Ammon's horn (tissue), 1 donor: ENCODE data around the gene RPP40.
"Not testable (repeated sequence)": the region's sequence is repeated elsewhere in the genome, so short reads cannot be mapped to it uniquely, and the experiment has no call there.

ENCODE experiments used
- DNase-seq: peaks from one replicate; pipeline ENCODE4 v3.0.0-alpha.2; 2016; ENCODE audit warnings: low spot score

The RPP40 gene

GRCh38 chr6:5014072-5014561 is 10.3 kb upstream of the RPP40 start:
- DNase-seq = no peak

- DNase-seq = no peak
These were observed 8.7 kb upstream of the RPP40 start for GRCh38 chr6:5012519-5012918.

GRCh38 chr6:5011346-5011745 is 7.5 kb upstream of the RPP40 start:
- DNase-seq = no peak

GRCh38 chr6:5007531-5007930 is 3.7 kb upstream of the RPP40 start:
- no peak for DNase-seq

- DNase-seq = no peak
These were observed 2.4 kb upstream of the RPP40 start for GRCh38 chr6:5006222-5006621.

- not testable (repeated sequence) for DNase-seq
These were observed 1.2 kb upstream of the RPP40 start for GRCh38 chr6:5005038-5005433.

- no peak for DNase-seq
These were observed 668 bp upstream of the RPP40 start for GRCh38 chr6:5004373-5005037.

GRCh38 chr6:4999586-4999985 is 4.3 kb downstream of the RPP40 start:
- DNase-seq = no peak

GRCh38 chr6:4997862-4998261 is 6.0 kb downstream of the RPP40 start:
- no peak for DNase-seq

- no peak for DNase-seq
These were observed 9.1 kb downstream of the RPP40 start for GRCh38 chr6:4994741-4995140.

GRCh38 chr6:4987432-4987831 is 16.4 kb downstream of the RPP40 start:
- DNase-seq = no peak

GRCh38 chr6:4986999-4987398 is 16.8 kb downstream of the RPP40 start:
- no peak for DNase-seq

GRCh38 chr6:4983322-4983721 is 20.5 kb downstream of the RPP40 start:
- DNase-seq = no peak

GRCh38 chr6:4981761-4982160 is 22.1 kb downstream of the RPP40 start:
- DNase-seq = no peak

- no peak for DNase-seq
These were observed 24.4 kb downstream of the RPP40 start for GRCh38 chr6:4979426-4979825.

- no peak for DNase-seq
These were observed 26.4 kb downstream of the RPP40 start for GRCh38 chr6:4977468-4977867.

- DNase-seq = no peak
These were observed 28.3 kb downstream of the RPP40 start for GRCh38 chr6:4975506-4975905.

GRCh38 chr6:4974962-4975361 is 28.9 kb downstream of the RPP40 start:
- DNase-seq = no peak

GRCh38 chr6:4973982-4974745 is 29.7 kb downstream of the RPP40 start:
- DNase-seq = peak; percentile 18

- DNase-seq = no peak
These were observed 30.4 kb downstream of the RPP40 start for GRCh38 chr6:4973415-4973814.

GRCh38 chr6:4972438-4972837 is 31.4 kb downstream of the RPP40 start:
- no peak for DNase-seq

- DNase-seq = no peak
These were observed 32.0 kb downstream of the RPP40 start for GRCh38 chr6:4971851-4972250.

- DNase-seq = no peak
These were observed 33.0 kb downstream of the RPP40 start for GRCh38 chr6:4970739-4971395.
